Osteoblast (primary cell): Measurements from ENCODE around the gene LINC01488. TPM values are rescaled to one million over a fixed set of nuclear protein-coding genes. Genes with fewer than 3 reads are reported as not detected.

ENCODE experiments used
- DNase-seq: peaks from one replicate; pipeline ENCODE4 v3.0.0; 2011; ENCODE audit warnings: low spot score, mixed read lengths; ENCODE audit not compliant: insufficient read length; ENCODE audit errors: missing footprints
- H2AFZ ChIP-seq: 2 replicates; pipeline ENCODE4 v1.6.0; 2011; ENCODE audit warnings: mild to moderate bottlenecking, low read length
- H3K27ac ChIP-seq: 2 replicates; pipeline ENCODE4 v1.5.1; 2011; ENCODE audit warnings: mild to moderate bottlenecking, low read depth, low read length, moderate library complexity
- H3K27me3 ChIP-seq: 2 replicates; pipeline ENCODE4 v1.6.0; 2012; ENCODE audit warnings: mild to moderate bottlenecking, control low read depth, inconsistent platforms, low read length, moderate library complexity; ENCODE audit not compliant: insufficient read depth
- H3K36me3 ChIP-seq: 2 replicates; pipeline ENCODE4 v1.5.1; 2011; ENCODE audit warnings: mild to moderate bottlenecking, low read length, control low read depth, moderate library complexity; ENCODE audit not compliant: insufficient read depth
- H3K4me1 ChIP-seq: 2 replicates; pipeline ENCODE4 v1.5.1; 2011; ENCODE audit warnings: mild to moderate bottlenecking, low read length, control low read depth, moderate library complexity; ENCODE audit not compliant: insufficient read depth
- H3K4me2 ChIP-seq: 2 replicates; pipeline ENCODE4 v1.6.0; 2011; ENCODE audit warnings: mild to moderate bottlenecking, low read length; ENCODE audit not compliant: insufficient read depth
- H3K4me3 ChIP-seq: fragments of 200-600 bp; sonication (generic); 3 replicates; pipeline ENCODE4 v1.5.1; 2012; ENCODE audit warnings: mild to moderate bottlenecking, low read length, inconsistent platforms; ENCODE audit not compliant: insufficient read depth
- H3K79me2 ChIP-seq: 2 replicates; pipeline ENCODE4 v1.6.0; 2012; ENCODE audit warnings: mild to moderate bottlenecking, low read length, control low read depth, inconsistent platforms; ENCODE audit not compliant: insufficient read depth
- H3K9me3 ChIP-seq: 2 replicates; pipeline ENCODE4 v1.5.1; 2011; ENCODE audit warnings: low read depth, low read length, control low read depth
- H4K20me1 ChIP-seq: 2 replicates; pipeline ENCODE4 v1.6.0; 2012; ENCODE audit warnings: mild to moderate bottlenecking, low read length, control low read depth; ENCODE audit not compliant: insufficient read depth
- total RNA-seq: library from RNA; depleted of rRNA; stranded (reverse); fragments of >200 nt; gene quantifications from 2 replicates; pipeline ENCODE4 v1.2.3, GENCODE V29; 2012
- TF ChIP-seq, protein P1 (sequence below): IDR thresholded peaks from 2 replicates; pipeline ENCODE4 v1.5.1; 2011; ENCODE audit warnings: mild to moderate bottlenecking, low read depth, low read length, moderate library complexity; ENCODE audit errors: extremely low read depth

LINC01488 gene
- total RNA-seq, 1 donor: not detected

GRCh38 chr11:69443968-69444364, 37.5 kb upstream of the LINC01488 start:
- H3K9me3 ChIP-seq: no peaks in the 10 kb centered on the region
- peak; percentile 94 for DNase-seq
- H3K4me2 ChIP-seq: peak overlapping the region; percentile 79
- no peaks in the 10 kb centered on the region for H3K36me3 ChIP-seq
- H2AFZ ChIP-seq: peak overlapping the region; percentile 72
- TF ChIP-seq, protein P1, sequence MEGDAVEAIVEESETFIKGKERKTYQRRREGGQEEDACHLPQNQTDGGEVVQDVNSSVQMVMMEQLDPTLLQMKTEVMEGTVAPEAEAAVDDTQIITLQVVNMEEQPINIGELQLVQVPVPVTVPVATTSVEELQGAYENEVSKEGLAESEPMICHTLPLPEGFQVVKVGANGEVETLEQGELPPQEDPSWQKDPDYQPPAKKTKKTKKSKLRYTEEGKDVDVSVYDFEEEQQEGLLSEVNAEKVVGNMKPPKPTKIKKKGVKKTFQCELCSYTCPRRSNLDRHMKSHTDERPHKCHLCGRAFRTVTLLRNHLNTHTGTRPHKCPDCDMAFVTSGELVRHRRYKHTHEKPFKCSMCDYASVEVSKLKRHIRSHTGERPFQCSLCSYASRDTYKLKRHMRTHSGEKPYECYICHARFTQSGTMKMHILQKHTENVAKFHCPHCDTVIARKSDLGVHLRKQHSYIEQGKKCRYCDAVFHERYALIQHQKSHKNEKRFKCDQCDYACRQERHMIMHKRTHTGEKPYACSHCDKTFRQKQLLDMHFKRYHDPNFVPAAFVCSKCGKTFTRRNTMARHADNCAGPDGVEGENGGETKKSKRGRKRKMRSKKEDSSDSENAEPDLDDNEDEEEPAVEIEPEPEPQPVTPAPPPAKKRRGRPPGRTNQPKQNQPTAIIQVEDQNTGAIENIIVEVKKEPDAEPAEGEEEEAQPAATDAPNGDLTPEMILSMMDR: no peak
- H3K79me2 ChIP-seq: no peaks in the 10 kb centered on the region
- peaks cover 45% of the 10 kb centered on the region for H3K4me1 ChIP-seq
- peak overlapping the region; percentile 64 for H3K4me3 ChIP-seq
- no peaks in the 10 kb centered on the region for H3K27me3 ChIP-seq
- no peaks in the 10 kb centered on the region for H4K20me1 ChIP-seq
- peak overlapping the region; percentile 97 for H3K27ac ChIP-seq

- Histone ChIP-seq H3K4me3 (peak overlapping the region; percentile 64), H4K20me1 (no peaks in the 10 kb centered on the region)
Measured at GRCh38 chr11:69444381-69445130, 36.9 kb upstream of the LINC01488 start.

DNA sequence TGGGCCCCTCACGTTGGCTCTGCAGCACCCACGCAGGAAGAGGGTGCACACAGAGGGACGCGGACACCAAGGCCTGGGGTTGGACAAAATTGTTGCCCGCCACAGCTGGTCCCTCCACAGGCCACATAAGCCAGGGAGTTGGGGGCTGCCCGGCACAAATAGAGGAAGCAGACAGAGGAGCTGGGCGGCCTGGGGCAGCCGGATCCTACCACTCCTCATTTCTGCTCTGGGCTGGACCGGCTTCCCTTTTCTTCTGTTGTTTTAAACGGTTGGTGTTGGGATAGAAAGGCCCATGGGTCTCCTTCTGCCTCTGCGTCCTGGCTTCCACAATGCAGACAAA, 36.4 kb upstream of the LINC01488 start:
- peak overlapping the region; percentile 48 for H3K4me2 ChIP-seq
- H2AFZ ChIP-seq: peak overlapping the region; percentile 32
- TF ChIP-seq, protein P1: no peak

More at GRCh38 chr11:69444381-69445130, 36.9 kb upstream of the LINC01488 start:
- H2AFZ ChIP-seq: peak overlapping the region; percentile 32
- H3K79me2 ChIP-seq: no peaks in the 10 kb centered on the region
- TF ChIP-seq, protein P1: peak; percentile 64
- no peaks in the 10 kb centered on the region for H3K9me3 ChIP-seq
- H3K36me3 ChIP-seq: no peaks in the 10 kb centered on the region
- DNase-seq: peak; percentile 92
- no peaks in the 10 kb centered on the region for H3K27me3 ChIP-seq
- peak overlapping the region; percentile 97 for H3K27ac ChIP-seq
- peaks cover 45% of the 10 kb centered on the region for H3K4me1 ChIP-seq
- peak overlapping the region; percentile 79 for H3K4me2 ChIP-seq

DNA sequence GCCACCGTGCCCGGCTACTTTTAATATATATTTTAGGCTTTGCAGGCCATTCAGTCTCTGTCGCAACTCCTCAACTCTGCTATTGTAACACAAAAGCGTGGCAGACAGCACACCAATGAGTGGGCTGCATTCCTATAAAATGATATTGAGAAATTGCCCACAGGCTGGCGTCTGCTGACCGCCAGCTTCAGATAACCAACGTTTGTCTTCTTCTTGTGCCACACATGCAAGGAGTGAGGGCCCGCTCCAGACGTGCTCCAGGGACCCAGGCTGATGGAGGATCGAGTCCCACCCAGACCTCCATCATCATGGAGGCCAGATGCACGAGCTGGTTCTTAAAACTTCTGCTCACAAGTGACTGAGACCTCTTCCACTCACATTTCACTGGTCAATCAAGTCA, 35.4 kb upstream of the LINC01488 start:
- Histone ChIP-seq H3K79me2 (no peaks in the 10 kb centered on the region), H4K20me1 (no peaks in the 10 kb centered on the region), H3K4me2 (no peak overlapping the region), H3K4me1 (peaks cover 45% of the 10 kb centered on the region), H3K27ac (peak overlapping the region; percentile 60), H2AFZ (no peak overlapping the region), H3K9me3 (no peaks in the 10 kb centered on the region), H3K27me3 (no peaks in the 10 kb centered on the region), H3K4me3 (no peak overlapping the region), H3K36me3 (no peaks in the 10 kb centered on the region)
- TF ChIP-seq, protein P1: no peak
- DNase-seq: peak; percentile 56

More for the DNA sequence above, 36.4 kb upstream of the LINC01488 start:
- H4K20me1 ChIP-seq: no peaks in the 10 kb centered on the region
- no peaks in the 10 kb centered on the region for H3K36me3 ChIP-seq
- H3K9me3 ChIP-seq: no peaks in the 10 kb centered on the region
- DNase-seq: no peak
- no peaks in the 10 kb centered on the region for H3K27me3 ChIP-seq
- H3K4me3 ChIP-seq: no peak overlapping the region
- peak overlapping the region; percentile 97 for H3K27ac ChIP-seq
- H3K79me2 ChIP-seq: no peaks in the 10 kb centered on the region
- H3K4me1 ChIP-seq: peaks cover 45% of the 10 kb centered on the region
